GM18517 (cell line): Measurements from ENCODE around the gene PNPLA1.
"Not testable (repeated sequence)": the region's sequence is repeated elsewhere in the genome, so short reads cannot be mapped to it uniquely, and the experiment has no call there.

ENCODE experiments used
- ATAC-seq: cut with Tn5 transposase; IDR thresholded peaks from one replicate; pipeline ENCODE4 v1.9.1; 2021; ENCODE audit warnings: mild to moderate bottlenecking, moderate library complexity; ENCODE audit not compliant: unreplicated experiment

Gene PNPLA1

DNA sequence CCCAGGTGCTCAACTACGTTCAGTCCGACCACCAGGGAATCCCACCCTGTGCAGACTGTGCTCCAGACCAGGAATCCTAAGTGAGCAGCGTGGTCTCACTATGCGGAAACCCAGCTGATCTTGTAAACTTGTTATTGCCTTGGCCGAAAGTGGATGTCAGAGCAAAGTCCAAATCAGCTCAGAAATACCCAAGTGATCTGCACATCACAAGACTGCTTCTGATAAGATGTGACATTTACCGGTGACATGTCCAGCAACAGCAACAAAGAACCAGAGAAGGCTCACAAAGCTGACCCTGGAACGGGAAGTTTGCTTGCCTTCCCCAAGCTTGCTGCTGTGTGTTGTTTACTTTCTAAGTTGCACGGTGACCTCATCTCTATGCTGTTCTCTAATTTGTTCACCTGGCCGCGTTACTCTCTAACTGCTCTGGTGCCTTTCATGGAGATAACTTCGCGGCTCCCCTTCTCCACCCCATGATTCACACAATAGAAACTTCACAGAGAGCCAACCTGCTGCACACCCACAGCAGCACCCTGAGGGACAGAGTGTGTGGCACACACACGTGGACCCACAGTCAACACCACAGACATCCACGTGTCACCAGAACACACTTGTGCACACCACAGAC lies 65.1 kb downstream of the PNPLA1 start:
- no peak for ATAC-seq

GRCh38 chr6:36335465-36336207 lies 65.8 kb downstream of the PNPLA1 start:
- ATAC-seq: no peak

- ATAC-seq: no peak
Measured at GRCh38 chr6:36336208-36336710, 66.4 kb downstream of the PNPLA1 start.

DNA sequence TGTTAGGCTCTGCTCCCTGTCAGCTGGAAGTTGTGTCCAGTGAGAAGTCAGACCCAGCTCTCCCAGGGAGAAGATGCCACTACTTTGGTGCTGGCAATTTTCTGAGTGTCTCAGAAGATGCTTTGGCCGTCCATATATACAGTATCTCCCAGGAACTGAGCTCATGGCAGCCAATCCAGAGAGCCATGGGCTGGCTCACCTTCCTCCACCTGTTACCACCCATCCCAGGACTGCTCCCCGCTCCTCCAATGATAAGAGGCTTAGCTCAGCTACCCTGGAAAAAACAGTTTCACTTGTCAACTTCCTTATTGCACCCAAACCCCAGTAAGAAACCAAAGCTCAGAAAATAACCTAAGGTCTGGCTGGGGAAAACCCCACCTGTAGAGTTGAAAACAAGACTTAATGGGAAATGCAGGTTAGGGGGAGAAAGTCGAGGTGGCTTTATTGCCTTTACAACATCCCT lies 67.0 kb downstream of the PNPLA1 start, which contains the start of gene BNIP5:
Gene BNIP5, minus strand, starts transcription at position 110 of the 463 bp plus-strand sequence. CDS start 6,198 bp downstream, outside the sequence.
- ATAC-seq: no peak

GRCh38 chr6:36337814-36338213 lies 68.0 kb downstream of the PNPLA1 start:
- ATAC-seq: no peak

- ATAC-seq: not testable (repeated sequence)
Measured at GRCh38 chr6:36338223-36338622, 68.4 kb downstream of the PNPLA1 start.

DNA sequence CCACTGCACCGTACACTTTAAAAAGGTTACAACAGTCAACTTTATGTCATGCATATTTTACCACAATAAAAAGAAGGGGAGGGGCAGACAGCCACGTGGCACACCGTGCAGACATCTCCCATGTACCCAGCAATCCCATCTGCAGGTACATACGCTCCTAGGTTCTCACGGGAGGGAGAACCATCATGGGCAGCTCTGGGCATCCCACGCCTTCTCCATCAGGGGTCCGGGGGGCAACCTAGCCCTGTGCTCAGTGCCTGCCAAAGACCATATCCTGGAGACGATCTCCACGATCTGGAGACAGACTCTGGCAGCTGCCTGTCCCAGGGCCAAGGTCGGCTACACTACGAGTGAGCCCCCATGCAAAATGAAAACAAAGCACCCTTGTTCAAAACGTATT lies 69.3 kb downstream of the PNPLA1 start:
- no peak for ATAC-seq

DNA sequence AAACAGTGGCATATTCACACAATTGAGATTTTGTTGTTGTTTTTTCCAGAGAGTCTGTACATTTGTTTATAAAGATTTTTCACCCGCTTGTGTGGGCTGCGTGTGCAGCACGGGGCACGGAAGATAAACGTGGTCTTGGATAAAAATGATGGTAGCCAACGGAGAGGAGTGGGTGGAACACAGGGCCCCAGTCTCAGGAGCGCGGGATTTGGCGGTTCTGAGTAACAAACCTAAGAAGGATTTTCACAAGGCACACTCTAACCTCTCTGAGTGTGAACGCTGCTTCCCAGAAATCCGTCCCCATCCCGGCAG lies 70.4 kb downstream of the PNPLA1 start:
- no peak for ATAC-seq

DNA sequence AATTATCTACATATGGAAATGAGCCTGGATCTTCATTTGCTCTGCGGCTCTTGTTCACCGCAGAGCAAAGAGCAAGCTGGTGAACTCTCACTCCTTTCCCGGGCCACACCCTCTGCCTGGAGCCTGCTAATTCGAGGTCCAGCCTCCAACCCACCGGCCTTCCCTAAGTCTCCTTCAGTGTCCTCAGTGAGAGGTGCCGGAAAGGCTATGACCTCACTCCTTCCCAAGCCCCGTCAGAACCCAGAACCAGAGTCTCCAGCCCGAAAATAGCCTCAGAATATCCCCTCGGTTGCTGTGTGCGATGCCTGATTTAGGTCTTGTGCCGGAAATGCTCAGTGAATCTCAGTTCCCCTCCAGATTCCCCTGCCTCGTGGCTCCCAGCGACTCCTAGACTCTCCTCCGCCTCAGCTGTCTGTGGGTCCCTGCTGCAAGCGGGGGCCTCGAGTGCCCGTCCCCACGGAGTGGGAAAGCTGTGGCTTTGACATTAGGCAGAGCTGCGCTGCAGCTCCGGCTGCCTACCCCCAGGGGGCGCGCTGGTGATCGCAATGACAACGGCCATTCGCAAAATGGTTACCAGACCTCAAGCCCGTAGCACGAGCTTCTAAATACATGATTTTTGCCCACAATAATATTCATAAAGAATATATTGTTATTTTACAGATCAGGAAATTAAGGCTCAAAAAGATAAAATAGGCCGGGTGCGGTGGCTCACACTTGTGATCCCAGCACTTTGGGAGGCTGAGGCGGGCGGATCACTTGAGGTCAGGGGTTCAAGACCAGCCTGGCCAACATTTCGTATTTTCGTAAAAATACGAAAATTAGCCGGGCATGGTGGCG lies 71.0 kb downstream of the PNPLA1 start:
- ATAC-seq: no peak

DNA sequence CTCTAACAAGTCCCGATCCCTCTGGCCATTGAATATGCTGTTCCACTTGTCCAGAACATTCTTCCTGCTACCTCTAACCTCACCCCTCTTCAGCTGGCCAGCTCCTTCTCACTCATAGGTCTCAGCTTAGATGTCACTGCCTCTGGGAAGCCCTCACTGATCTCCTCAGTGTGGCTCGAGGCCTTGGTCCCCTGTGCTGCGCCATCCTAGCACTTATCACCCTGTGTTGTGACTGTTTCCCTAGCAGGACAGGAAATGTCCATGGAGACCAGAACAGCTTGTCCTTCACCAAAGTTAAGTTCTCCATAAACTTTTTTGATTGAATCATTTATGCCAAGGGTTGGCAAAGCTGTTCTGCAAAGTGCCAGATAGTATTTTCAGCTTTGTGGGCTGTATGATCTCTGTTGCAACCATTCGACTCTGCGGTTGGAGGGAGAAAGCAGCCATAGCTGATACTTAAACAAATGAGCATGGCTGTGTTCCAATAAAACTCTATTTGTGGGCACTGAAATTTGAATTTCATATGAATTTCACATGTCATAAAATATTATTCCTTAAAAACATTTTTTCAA lies 73.3 kb downstream of the PNPLA1 start:
- ATAC-seq: no peak

GRCh38 chr6:36345681-36346466 lies 76.0 kb downstream of the PNPLA1 start:
- ATAC-seq: no peak

- no peak for ATAC-seq
Measured at GRCh38 chr6:36346486-36347273, 76.8 kb downstream of the PNPLA1 start.

DNA sequence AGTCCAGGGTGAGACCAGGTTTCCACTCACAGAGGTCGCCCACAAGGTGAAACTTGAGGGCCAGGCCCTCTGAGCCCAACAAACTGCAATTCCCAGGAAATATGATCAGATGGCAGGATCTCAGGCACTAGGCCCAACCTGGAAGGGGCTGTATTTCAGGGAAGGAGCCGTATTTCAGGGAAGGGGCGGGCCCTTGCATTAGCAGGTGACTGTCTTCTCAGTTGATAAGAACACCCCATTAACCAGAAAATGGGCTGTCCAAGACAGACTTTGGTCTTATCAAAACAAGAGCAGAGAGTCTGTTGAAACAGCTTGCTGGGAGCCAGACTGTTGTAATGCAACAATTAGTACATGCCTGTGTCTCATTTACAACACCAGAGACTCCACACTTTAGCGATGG lies 77.8 kb downstream of the PNPLA1 start:
- ATAC-seq: no peak

GRCh38 chr6:36349240-36349639 lies 79.4 kb downstream of the PNPLA1 start:
- no peak for ATAC-seq

DNA sequence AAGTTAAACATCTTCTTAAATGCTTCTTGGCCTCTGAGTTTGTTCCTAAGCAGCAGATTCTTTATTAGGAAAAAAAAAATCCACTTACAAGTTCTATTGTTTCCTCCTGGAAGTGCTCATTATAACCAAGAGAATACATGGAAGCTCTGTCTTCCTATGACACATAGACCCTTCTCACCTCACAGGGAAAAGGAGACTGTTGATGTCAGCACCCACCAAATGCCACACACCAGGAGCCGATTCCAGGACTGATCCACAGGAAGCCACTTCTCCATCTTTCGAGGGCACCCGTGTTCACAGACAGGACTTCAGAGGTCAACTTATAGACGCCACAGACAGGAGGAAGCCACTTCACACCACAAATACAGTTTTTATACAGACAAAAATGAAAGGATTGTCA lies 80.2 kb downstream of the PNPLA1 start:
- no peak for ATAC-seq

DNA sequence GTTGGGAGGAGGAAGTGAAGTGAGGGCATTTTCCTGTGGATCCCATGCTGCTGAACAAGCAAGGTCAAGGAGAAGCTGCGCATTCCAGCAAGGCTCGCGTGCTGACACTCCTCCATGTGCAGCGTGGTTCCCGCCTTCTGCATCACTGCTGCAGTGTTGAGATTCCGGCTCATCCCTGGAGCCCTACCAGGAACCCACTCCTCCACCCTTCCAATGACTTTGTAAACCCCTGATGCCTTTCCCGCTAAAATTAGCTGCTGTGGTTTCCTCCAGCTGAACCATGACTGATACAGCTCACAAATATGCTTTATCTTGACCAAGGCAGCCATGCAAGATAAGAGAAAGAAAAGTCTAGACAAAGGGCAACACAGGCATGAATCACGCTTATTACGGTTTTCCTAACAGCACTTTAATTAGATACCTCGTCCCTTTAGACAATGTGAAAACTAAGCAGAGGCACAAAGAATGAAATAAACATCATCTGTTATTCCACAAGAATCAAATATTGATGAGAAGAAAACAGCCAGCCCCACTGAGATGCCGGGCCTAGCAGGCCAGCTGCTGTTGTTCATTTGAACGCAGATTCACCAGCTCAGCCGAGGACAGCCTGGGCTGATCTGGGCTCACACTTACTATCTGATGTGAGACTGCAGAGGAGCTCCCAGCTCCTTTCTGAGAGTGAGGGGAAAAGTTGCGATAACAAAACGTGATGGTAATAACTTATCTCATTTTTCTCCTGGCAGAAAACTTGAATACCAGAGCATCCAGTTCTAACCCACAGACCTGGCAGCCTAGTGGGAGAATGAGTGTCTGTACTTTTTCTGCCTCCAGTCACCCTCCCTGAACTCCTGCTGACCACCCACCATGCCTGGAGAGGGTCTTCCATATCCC lies 81.1 kb downstream of the PNPLA1 start:
- no peak for ATAC-seq

GRCh38 chr6:36352477-36353157 lies 82.8 kb downstream of the PNPLA1 start:
- no peak for ATAC-seq

GRCh38 chr6:36353411-36353915 lies 83.6 kb downstream of the PNPLA1 start:
- no peak for ATAC-seq
